CD14-positive monocyte (primary cell): ENCODE data around the gene SOWAHC. TPM values are rescaled to one million over a fixed set of nuclear protein-coding genes. Genes with fewer than 3 reads are reported as not detected.

Experiments
- DNase-seq, 3 donors: peaks; one replicate each; pipeline ENCODE4 v3.0.0-alpha.2; 2011 to 2022
- H2AFZ ChIP-seq: 2 replicates; pipeline ENCODE4 v1.6.0; 2012; ENCODE audit warnings: mild to moderate bottlenecking, low read depth, low read length, inconsistent platforms; ENCODE audit not compliant: insufficient read depth, poor library complexity, severe bottlenecking
- H3K27ac ChIP-seq, 2 donors: 1 replicate in 1 of 2; 2 replicates in 1 of 2; pipeline ENCODE4 v1.5.1; 2012 to 2013; ENCODE audit warnings: low read length in 2 of 2, control low read depth in 1 of 2, inconsistent platforms in 1 of 2, low read depth in 1 of 2, mild to moderate bottlenecking in 1 of 2
- H3K27me3 ChIP-seq, 2 donors: one replicate each; pipeline versions ENCODE4 v1.6.0 to v1.6.1; 2011 to 2013; ENCODE audit warnings: low read length in 2 of 2; ENCODE audit not compliant: control insufficient read depth in 2 of 2, insufficient read depth in 2 of 2
- H3K36me3 ChIP-seq, 2 donors: replicated peaks in 1 of 2; 1 replicate in 1 of 2; 2 replicates in 1 of 2; pipeline versions ENCODE4 v1.5.1 to v1.6.1; 2012 to 2013; ENCODE audit warnings: low read length in 2 of 2, control low read depth in 1 of 2, inconsistent platforms in 1 of 2, mild to moderate bottlenecking in 1 of 2; ENCODE audit not compliant: insufficient read depth in 2 of 2, control insufficient read depth in 1 of 2
- H3K4me1 ChIP-seq, 2 donors: 1 replicate in 1 of 2; 2 replicates in 1 of 2; pipeline versions ENCODE4 v1.5.1 to v1.6.1; 2012 to 2013; ENCODE audit warnings: low read length in 2 of 2, control low read depth in 1 of 2, inconsistent platforms in 1 of 2, mild to moderate bottlenecking in 1 of 2, moderate library complexity in 1 of 2; ENCODE audit not compliant: insufficient read depth in 2 of 2, control insufficient read depth in 1 of 2
- H3K4me2 ChIP-seq: replicated peaks from 2 replicates; pipeline ENCODE3; 2012; ENCODE audit warnings: low read length, moderate library complexity, mild to moderate bottlenecking; ENCODE audit not compliant: poor library complexity, severe bottlenecking; ENCODE audit errors: extremely low read depth
- H3K4me3 ChIP-seq, 3 experiments: fragments of 200-600 bp in 1 of 3; sonication (generic) in 1 of 3; replicated peaks in 1 of 3; 1 replicate in 2 of 3; 2 replicates in 1 of 3; pipeline ENCODE4 v1.5.1; 2011 to 2013; ENCODE audit warnings: low read length in 3 of 3, mild to moderate bottlenecking in 3 of 3, control low read depth in 2 of 3, low read depth in 2 of 3, inconsistent platforms in 1 of 3, moderate library complexity in 1 of 3
- H3K79me2 ChIP-seq: 2 replicates; pipeline ENCODE4 v1.6.0; 2012; ENCODE audit warnings: mild to moderate bottlenecking, control low read depth, inconsistent platforms, low read length, moderate library complexity; ENCODE audit not compliant: insufficient read depth
- H3K9ac ChIP-seq: 2 replicates; pipeline ENCODE4 v1.6.0; 2017; ENCODE audit warnings: low read length, mild to moderate bottlenecking; ENCODE audit not compliant: insufficient read depth, poor library complexity, severe bottlenecking
- H3K9me3 ChIP-seq, 2 donors: replicated peaks in 1 of 2; 1 replicate in 1 of 2; 2 replicates in 1 of 2; pipeline versions ENCODE4 v1.5.1 to v1.6.1; 2012 to 2013; ENCODE audit warnings: low read length in 2 of 2, control low read depth in 1 of 2; ENCODE audit not compliant: control insufficient read depth in 1 of 2, insufficient read depth in 1 of 2
- H4K20me1 ChIP-seq: 2 replicates; pipeline ENCODE4 v1.6.0; 2012; ENCODE audit warnings: mild to moderate bottlenecking, low read length, control low read depth, moderate library complexity; ENCODE audit not compliant: insufficient read depth
- H3K27ac Mint-ChIP-seq, 7 donors: one replicate each; pipeline ENCODE4 v1.8.0; 2020; ENCODE audit warnings: mild to moderate bottlenecking in 7 of 7, mixed read lengths in 7 of 7, moderate library complexity in 6 of 7, inconsistent platforms in 2 of 7
- H3K27me3 Mint-ChIP-seq, 3 donors: one replicate each; pipeline ENCODE4 v1.8.0; 2021 to 2022; ENCODE audit warnings: low read depth in 3 of 3, mild to moderate bottlenecking in 3 of 3, mixed read lengths in 3 of 3, moderate library complexity in 3 of 3, inconsistent platforms in 1 of 3
- H3K36me3 Mint-ChIP-seq, 2 donors: one replicate each; pipeline ENCODE4 v1.8.0; 2020; ENCODE audit warnings: mixed read lengths in 2 of 2, inconsistent platforms in 1 of 2, mild to moderate bottlenecking in 1 of 2
- H3K4me1 Mint-ChIP-seq: one replicate; pipeline ENCODE4 v1.8.0; 2020; ENCODE audit warnings: mild to moderate bottlenecking, mixed read lengths
- H3K4me3 Mint-ChIP-seq, 2 donors: one replicate each; pipeline ENCODE4 v1.8.0; 2020; ENCODE audit warnings: mild to moderate bottlenecking in 2 of 2, mixed read lengths in 2 of 2, moderate library complexity in 1 of 2
- H3K9me3 Mint-ChIP-seq, 7 donors: one replicate each; pipeline ENCODE4 v1.8.0; 2020 to 2022; ENCODE audit warnings: mixed read lengths in 7 of 7, mild to moderate bottlenecking in 6 of 7, moderate library complexity in 6 of 7, inconsistent platforms in 2 of 7
- WGBS: methylation state at CpG from one replicate; pipeline ENCODE4 v1.1.5; 2013; ENCODE audit warnings: missing lambda C conversion rate; ENCODE audit not compliant: insufficient coverage; 5-methylcytosine and 5-hydroxymethylcytosine counted together
- intact Hi-C, 2 donors: fragments of 100-400 bp; cut with micrococcal nuclease; formaldehyde crosslinking; loops; one replicate each; pipeline versions ENCODE4 v1.15.0 to v1.15.1; 2023
- polyA plus RNA-seq, 3 donors: library from polyadenylated mRNA; depleted of rRNA in 1 of 3; unstranded in 2 of 3; stranded (reverse) in 1 of 3; fragments of 300-500 nt in 2 of 3; fragments of >200 nt in 1 of 3; fragmentation: Illumina TruSeq in 2 of 3; gene quantifications; 1 replicate in 2 of 3; 2 replicates in 1 of 3; pipeline ENCODE4 v1.2.3, GENCODE V29; 2012 to 2021
- TF ChIP-seq, protein P1 (sequence below): fragments of 200-600 bp; IDR thresholded peaks from one replicate; pipeline ENCODE4 v1.8.0; 2022; ENCODE audit warnings: antibody characterized with exemption, mild to moderate bottlenecking

The SOWAHC gene
- polyA plus RNA-seq, 3 donors = 1.1 to 3.4 (median 2.7) TPM

DNA sequence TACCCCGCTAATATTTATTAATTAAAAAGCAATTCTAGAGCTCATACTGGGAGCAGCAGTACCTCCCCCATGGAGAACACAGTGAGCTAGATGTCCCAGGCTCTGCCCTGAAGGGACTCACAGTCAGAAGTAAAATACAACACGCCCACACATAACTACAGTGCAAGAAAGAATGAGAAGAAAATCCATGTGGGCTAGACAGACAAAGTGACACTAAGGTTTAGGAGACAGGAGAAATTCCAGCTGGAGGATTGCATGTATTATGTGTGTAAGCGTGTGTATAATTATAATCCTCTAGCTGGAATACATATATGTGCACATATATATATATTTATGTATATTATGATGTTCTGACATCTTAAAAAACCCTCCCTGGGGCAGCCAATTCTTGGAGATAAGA lies 15.7 kb downstream of the SOWAHC start:
- Mint-ChIP-seq H3K27me3 (peaks cover 4 to 12% (median 6%) of the 10 kb centered on the region in 3 donors), H3K9me3 (peaks cover 0 to 5% (median 0%) of the 10 kb centered on the region in 7 donors), H3K4me3 (no peak overlapping the region), H3K27ac (no peak overlapping the region), H3K4me1 (peaks cover 24% of the 10 kb centered on the region), H3K36me3 (peaks cover 0 to 1% of the 10 kb centered on the region in 2 donors)
- intact Hi-C loops = no loop called here
- Histone ChIP-seq H3K9ac (no peak overlapping the region), H4K20me1 (no peaks in the 10 kb centered on the region), H3K4me1 (peaks cover 20 to 23% of the 10 kb centered on the region in 2 donors), H3K27ac (no peak overlapping the region), H3K27me3 (peaks cover 0 to 2% of the 10 kb centered on the region in 2 donors), H3K36me3 (no peaks in the 10 kb centered on the region), H3K4me2 (no peak overlapping the region), H3K79me2 (no peaks in the 10 kb centered on the region), H3K4me3 (no peak overlapping the region), H3K9me3 (no peaks in the 10 kb centered on the region), H2AFZ (no peak overlapping the region)
- DNase-seq = no peak
- WGBS = no CpG with 5 or more reads among the region's 3 CpGs
- TF ChIP-seq, protein P1, sequence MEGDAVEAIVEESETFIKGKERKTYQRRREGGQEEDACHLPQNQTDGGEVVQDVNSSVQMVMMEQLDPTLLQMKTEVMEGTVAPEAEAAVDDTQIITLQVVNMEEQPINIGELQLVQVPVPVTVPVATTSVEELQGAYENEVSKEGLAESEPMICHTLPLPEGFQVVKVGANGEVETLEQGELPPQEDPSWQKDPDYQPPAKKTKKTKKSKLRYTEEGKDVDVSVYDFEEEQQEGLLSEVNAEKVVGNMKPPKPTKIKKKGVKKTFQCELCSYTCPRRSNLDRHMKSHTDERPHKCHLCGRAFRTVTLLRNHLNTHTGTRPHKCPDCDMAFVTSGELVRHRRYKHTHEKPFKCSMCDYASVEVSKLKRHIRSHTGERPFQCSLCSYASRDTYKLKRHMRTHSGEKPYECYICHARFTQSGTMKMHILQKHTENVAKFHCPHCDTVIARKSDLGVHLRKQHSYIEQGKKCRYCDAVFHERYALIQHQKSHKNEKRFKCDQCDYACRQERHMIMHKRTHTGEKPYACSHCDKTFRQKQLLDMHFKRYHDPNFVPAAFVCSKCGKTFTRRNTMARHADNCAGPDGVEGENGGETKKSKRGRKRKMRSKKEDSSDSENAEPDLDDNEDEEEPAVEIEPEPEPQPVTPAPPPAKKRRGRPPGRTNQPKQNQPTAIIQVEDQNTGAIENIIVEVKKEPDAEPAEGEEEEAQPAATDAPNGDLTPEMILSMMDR = no peak

DNA sequence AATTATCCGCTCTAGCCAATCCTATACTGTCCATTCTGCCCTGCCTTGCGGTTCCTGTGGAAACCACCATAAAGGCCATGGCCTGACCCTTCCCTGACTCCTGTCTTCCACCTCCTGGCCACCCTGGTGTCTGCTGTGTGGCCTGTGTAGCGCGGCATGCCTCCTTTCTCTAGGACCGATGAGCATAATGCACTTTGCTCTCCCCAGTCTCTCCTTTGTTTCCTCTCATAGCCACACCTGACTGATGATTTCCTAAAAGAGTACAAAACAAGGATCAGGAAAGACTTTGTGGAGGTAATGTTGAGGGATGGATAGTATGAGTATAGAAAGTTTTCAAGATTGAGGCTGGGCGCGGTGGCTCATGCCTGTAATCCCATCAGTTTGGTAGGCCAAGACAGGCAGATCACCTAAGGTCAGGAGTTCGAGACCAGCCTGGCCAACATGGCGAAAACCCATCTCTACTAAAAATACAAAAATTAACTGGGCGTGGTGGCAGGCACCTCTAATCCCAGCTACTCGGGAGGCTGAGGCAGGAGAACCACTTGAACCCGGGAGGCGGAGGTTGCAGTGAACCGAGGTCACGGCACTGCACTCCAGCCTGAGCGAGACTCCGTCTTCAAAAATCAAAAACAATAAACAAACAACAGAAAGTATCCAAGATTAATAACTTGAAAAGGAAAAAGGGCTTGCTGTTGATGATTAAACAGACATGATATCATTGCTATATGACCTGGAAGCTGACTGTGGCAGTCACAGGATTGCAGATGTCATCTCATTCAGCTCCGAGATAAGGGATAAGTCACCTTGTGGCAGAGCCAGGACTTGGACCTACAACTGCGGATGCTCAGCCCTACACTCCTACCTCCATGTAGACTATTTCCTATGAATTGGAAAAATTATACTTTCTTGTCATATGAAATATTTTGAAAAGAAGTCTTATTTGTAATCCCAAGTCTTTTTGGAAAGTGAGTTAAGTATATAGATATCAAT lies 16.6 kb downstream of the SOWAHC start:
- peaks cover 3 to 11% (median 4%) of the 10 kb centered on the region in 3 donors for H3K27me3 Mint-ChIP-seq
- Histone ChIP-seq H3K9ac (no peak overlapping the region), H3K27ac (no peak overlapping the region), H3K4me2 (no peak overlapping the region), H3K9me3 (no peaks in the 10 kb centered on the region), H3K79me2 (no peaks in the 10 kb centered on the region), H3K36me3 (no peaks in the 10 kb centered on the region), H4K20me1 (no peaks in the 10 kb centered on the region), H3K4me3 (no peak overlapping the region), H2AFZ (no peak overlapping the region), H3K4me1 (peaks cover 28 to 29% of the 10 kb centered on the region in 2 donors), H3K27me3 (no peaks in the 10 kb centered on the region)
- peaks cover 0 to 5% (median 0%) of the 10 kb centered on the region in 7 donors for H3K9me3 Mint-ChIP-seq
- H3K4me1 Mint-ChIP-seq = peaks cover 31% of the 10 kb centered on the region
- H3K36me3 Mint-ChIP-seq = peaks cover 0 to 1% of the 10 kb centered on the region in 2 donors
- intact Hi-C loops = no loop called here
- DNase-seq = no peak
- 94% methylated on average over 8 of the region's 19 CpGs for WGBS
- TF ChIP-seq, protein P1 = no peak
- H3K27ac Mint-ChIP-seq = peak overlapping the region in 1 of 7 donors; percentile 15
- no peak overlapping the region for H3K4me3 Mint-ChIP-seq
